GF-D8 (cell line): ENCODE measurements around the gene LRFN5.
"Not testable (repeated sequence)": the region's sequence is repeated elsewhere in the genome, so short reads cannot be mapped to it uniquely, and the experiment has no call there.

Experiments
- DNase-seq: peaks from one replicate; lab custom pipeline; 2025; lab: John Stamatoyannopoulos, UW

LRFN5 gene

GRCh38 chr14:41899416-41899815 lies 292.7 kb downstream of the LRFN5 start:
- DNase-seq = no peak

- DNase-seq = no peak
Observed at GRCh38 chr14:41900644-41901043, 294.0 kb downstream of the LRFN5 start.

GRCh38 chr14:41901089-41901488 lies 294.4 kb downstream of the LRFN5 start:
- no peak for DNase-seq

- DNase-seq = no peak
Observed at GRCh38 chr14:41905394-41905964, 298.8 kb downstream of the LRFN5 start.

GRCh38 chr14:41911155-41911554 lies 304.5 kb downstream of the LRFN5 start:
- not testable (repeated sequence) for DNase-seq

- no peak for DNase-seq
Observed at GRCh38 chr14:41913398-41913797, 306.7 kb downstream of the LRFN5 start.

GRCh38 chr14:41915732-41916131 lies 309.1 kb downstream of the LRFN5 start:
- DNase-seq = no peak

GRCh38 chr14:41916313-41916712 lies 309.6 kb downstream of the LRFN5 start:
- DNase-seq = no peak

- no peak for DNase-seq
Observed at GRCh38 chr14:41925409-41925808, 318.7 kb downstream of the LRFN5 start.

- no peak for DNase-seq
Observed at GRCh38 chr14:41950428-41951151, 343.9 kb downstream of the LRFN5 start.
